SK-N-SH (cell line): ENCODE data around the gene SCEL. TPM values are rescaled to one million over a fixed set of nuclear protein-coding genes. Genes with fewer than 3 reads are reported as not detected.

Experiments
- CTCF ChIA-PET: fragments of 300-600, 350-600 bp; formaldehyde crosslinking; extraction: SDS; loops from one replicate; lab custom pipeline; 2021; lab: Yijun Ruan, JAX
- POLR2A ChIA-PET: fragments of 350-600 bp; sonication (Branson Sonifier 250); formaldehyde crosslinking; extraction: SDS; loops from one replicate; lab custom pipeline; 2020; ENCODE audit warnings: antibody characterized with exemption, inconsistent platforms; lab: Yijun Ruan, JAX
- DNase-seq: peaks from one replicate; pipeline ENCODE4 v3.0.0; 2012
- H2AFZ ChIP-seq: fragments of 200-600 bp; sonication (generic); 2 replicates; pipeline ENCODE4 v1.8.1; 2016; ENCODE audit warnings: antibody characterized with exemption, mild to moderate bottlenecking, low read depth
- H3F3A ChIP-seq: fragments of 200-600 bp; sonication (generic); replicated peaks from 2 replicates; pipeline ENCODE3; 2016; ENCODE audit warnings: antibody characterized with exemption, mild to moderate bottlenecking; ENCODE audit not compliant: insufficient read depth
- H3K27ac ChIP-seq, 2 experiments: fragments of 200-500 bp in 1 of 2; fragments of 200-600 bp in 1 of 2; sonication (Bioruptor generic) in 1 of 2; sonication (generic), shearing (Covaris generic) in 1 of 2; 2 replicates each; pipeline versions ENCODE4 v1.5.1 to v1.6.1; 2014 to 2016; ENCODE audit warnings: low read depth in 2 of 2, inconsistent platforms in 1 of 2, low read length in 1 of 2, mild to moderate bottlenecking in 1 of 2, mixed read lengths in 1 of 2
- H3K27me3 ChIP-seq: fragments of 200-600 bp; sonication (generic), shearing (Covaris generic); 2 replicates; pipeline ENCODE4 v1.6.1; 2016; ENCODE audit warnings: mixed run types; ENCODE audit not compliant: insufficient read depth
- H3K36me3 ChIP-seq, 2 experiments: fragments of 200-500 bp in 1 of 2; fragments of 200-600 bp in 1 of 2; sonication (Bioruptor generic) in 1 of 2; sonication (generic) in 1 of 2; replicated peaks in 1 of 2; 2 replicates each; pipeline versions ENCODE3 to v1.5.1; 2014 to 2016; ENCODE audit warnings: low read length in 1 of 2, mild to moderate bottlenecking in 1 of 2; ENCODE audit not compliant: insufficient read depth in 2 of 2, control insufficient read depth in 1 of 2
- H3K4me1 ChIP-seq, 2 experiments: fragments of 200-500 bp in 1 of 2; fragments of 200-600 bp in 1 of 2; sonication (Bioruptor generic) in 1 of 2; sonication (generic), shearing (Covaris generic) in 1 of 2; 2 replicates each; pipeline versions ENCODE4 v1.5.1 to v1.6.1; 2014 to 2016; ENCODE audit warnings: low read depth in 1 of 2, low read length in 1 of 2, mixed run types in 1 of 2; ENCODE audit not compliant: insufficient read depth in 2 of 2, control insufficient read depth in 1 of 2
- H3K4me2 ChIP-seq: fragments of 200-600 bp; sonication (generic), shearing (Covaris generic); 2 replicates; pipeline ENCODE4 v1.6.1; 2017; ENCODE audit warnings: mixed run types
- H3K4me3 ChIP-seq, 2 experiments: fragments of 200-500 bp in 1 of 2; fragments of 200-600 bp in 1 of 2; sonication (Bioruptor generic) in 1 of 2; sonication (generic), shearing (Covaris generic) in 1 of 2; 2 replicates each; pipeline versions ENCODE4 v1.5.1 to v1.8.1; 2014 to 2016; ENCODE audit warnings: low read depth in 2 of 2, inconsistent platforms in 1 of 2, low read length in 1 of 2, mild to moderate bottlenecking in 1 of 2, mixed read lengths in 1 of 2, moderate library complexity in 1 of 2
- H3K79me2 ChIP-seq: fragments of 200-600 bp; sonication (generic); 2 replicates; pipeline ENCODE4 v1.8.1; 2017; ENCODE audit warnings: mild to moderate bottlenecking; ENCODE audit not compliant: insufficient read depth
- H3K9ac ChIP-seq: fragments of 200-600 bp; sonication (generic); 2 replicates; pipeline ENCODE4 v1.6.1; 2017; ENCODE audit warnings: mixed run types
- H3K9me2 ChIP-seq: fragments of 200-600 bp; sonication (generic); 2 replicates; pipeline ENCODE4 v1.6.1; 2017; ENCODE audit warnings: mixed run types
- H3K9me3 ChIP-seq: fragments of 200-600 bp; sonication (generic); 2 replicates; pipeline ENCODE4 v1.6.1; 2017; ENCODE audit warnings: mixed run types, mild to moderate bottlenecking, moderate library complexity
- H4K20me1 ChIP-seq: fragments of 200-600 bp; sonication (generic); 2 replicates; pipeline ENCODE4 v1.6.1; 2017; ENCODE audit warnings: mild to moderate bottlenecking, mixed run types; ENCODE audit not compliant: insufficient read depth
- NFIC ChIP-seq: IDR thresholded peaks from 2 replicates; pipeline ENCODE4 v1.4.0; 2012; ENCODE audit warnings: borderline replicate concordance
- RCOR1 ChIP-seq: fragments of 150-350 bp; IDR thresholded peaks from 2 replicates; pipeline ENCODE4 v1.6.1; 2017; ENCODE audit warnings: antibody characterized with exemption, low read length
- SIN3A ChIP-seq: IDR thresholded peaks from 2 replicates; pipeline ENCODE4 v1.6.1; 2012; ENCODE audit warnings: low read depth, mild to moderate bottlenecking, low read length, moderate library complexity, borderline replicate concordance
- TAF1 ChIP-seq: IDR thresholded peaks from 2 replicates; pipeline ENCODE4 v1.6.1; 2012; ENCODE audit warnings: low read depth, mild to moderate bottlenecking, low read length, moderate library complexity, borderline replicate concordance
- TCF12 ChIP-seq: IDR thresholded peaks from 2 replicates; pipeline ENCODE4 v1.4.0; 2012
- USF1 ChIP-seq: IDR thresholded peaks from 2 replicates; pipeline ENCODE4 v1.4.0; 2012; ENCODE audit warnings: low read depth, borderline replicate concordance
- USF2 ChIP-seq: fragments of 150-350 bp; IDR thresholded peaks from 2 replicates; pipeline ENCODE4 v1.6.1; 2017; ENCODE audit warnings: antibody characterized with exemption, low read length, low read depth, borderline replicate concordance
- WGBS: methylation state at CpG from one replicate; pipeline ENCODE4 v1.1.6; 2017; ENCODE audit warnings: low lambda C conversion rate; 5-methylcytosine and 5-hydroxymethylcytosine counted together
- polyA plus RNA-seq, 3 experiments: library from polyadenylated mRNA; depleted of rRNA; stranded (reverse); fragments of >200 nt; gene quantifications; 2 replicates each; pipeline ENCODE4 v1.2.3, GENCODE V29; 2012

The SCEL gene
- polyA plus RNA-seq, 1 of the 3 experiments (the other 2 are of a cell fraction) = 0.02 TPM

GRCh38 chr13:77543711-77544110 is 8.2 kb downstream of the SCEL start:
- no peaks in the 10 kb centered on the region for H3K9me2 ChIP-seq
- no peaks in the 10 kb centered on the region for H3K36me3 ChIP-seq
- no peaks in the 10 kb centered on the region for H3K79me2 ChIP-seq
- CTCF ChIA-PET = interaction anchor here (1.0 kb wide), 1 partner anchor 10 kb away, joined by 3 read pairs; no protein-coding TSS in a partner anchor
- WGBS = 80% methylated on average over 8 of the region's 8 CpGs
- H4K20me1 ChIP-seq = no peaks in the 10 kb centered on the region
- no peak overlapping the region for H3K9ac ChIP-seq
- POLR2A ChIA-PET = interaction anchor here (0.7 kb wide), 1 partner anchor 16 kb away, joined by 3 read pairs; no protein-coding TSS in a partner anchor
- DNase-seq = no peak
- no peaks in the 10 kb centered on the region for H3F3A ChIP-seq
- H3K27me3 ChIP-seq = no peaks in the 10 kb centered on the region
- H3K9me3 ChIP-seq = no peaks in the 10 kb centered on the region
- no peak overlapping the region for H2AFZ ChIP-seq
- peaks cover 4 to 11% of the 10 kb centered on the region in 2 experiments; a peak in 3 of 4 replicates for H3K4me1 ChIP-seq
- H3K4me3 ChIP-seq = no peak overlapping the region
- no peak overlapping the region for H3K27ac ChIP-seq
- no peak overlapping the region for H3K4me2 ChIP-seq
- TF ChIP-seq NFIC (no peak), USF1 (no peak)

- CTCF ChIA-PET = interaction anchor here (1.0 to 1.4 kb wide), 3 partner anchors 11 to 51 kb away, joined by 3 to 8 read pairs (median 3); no protein-coding TSS in a partner anchor
- no peak overlapping the region; the same call in 1 of the 2 replicates for H3K4me2 ChIP-seq
Observed at GRCh38 chr13:77544355-77544754, 8.8 kb downstream of the SCEL start.

More at GRCh38 chr13:77544355-77544754, 8.8 kb downstream of the SCEL start:
- peak; percentile 16 for DNase-seq
- H3K36me3 ChIP-seq = no peaks in the 10 kb centered on the region
- no peaks in the 10 kb centered on the region for H3K9me2 ChIP-seq
- no peaks in the 10 kb centered on the region for H3K27me3 ChIP-seq
- H3F3A ChIP-seq = no peaks in the 10 kb centered on the region
- H3K9ac ChIP-seq = no peak overlapping the region
- H4K20me1 ChIP-seq = no peaks in the 10 kb centered on the region
- H3K9me3 ChIP-seq = no peaks in the 10 kb centered on the region
- H2AFZ ChIP-seq = no peak overlapping the region
- H3K4me3 ChIP-seq = no peak overlapping the region
- TF ChIP-seq USF1 (no peak), TCF12 (peak; percentile 37; the same call in 1 of the 2 replicates), SIN3A (no peak), USF2 (no peak), TAF1 (no peak), RCOR1 (no peak), NFIC (peak; percentile 92)
- WGBS = 21% methylated on average over 1 of the region's 1 CpG
- no peak overlapping the region for H3K27ac ChIP-seq
- POLR2A ChIA-PET = interaction anchor here (0.5 kb wide), 1 partner anchor 1454 kb away, joined by 3 read pairs; no protein-coding TSS in a partner anchor
- H3K79me2 ChIP-seq = no peaks in the 10 kb centered on the region
- H3K4me1 ChIP-seq = peaks cover 4 to 11% of the 10 kb centered on the region in 2 experiments; a peak in 3 of 4 replicates
